Activated CD4-positive, alpha-beta T cell treated with anti-CD3 and anti-CD28 coated beads, Interleukin-2, amount 50 U/mL, for 48 hours (primary cell): ENCODE data around the gene SSX5.
"Not testable (repeated sequence)": the region's sequence is repeated elsewhere in the genome, so short reads cannot be mapped to it uniquely, and the experiment has no call there.

Experiments used
- DNase-seq, 2 experiments: peaks; one replicate each; pipeline ENCODE4 v3.0.0-alpha.2; 2020

Gene SSX5

GRCh38 chrX:48196745-48197201 is at the start of gene SSX5:
TSS of gene SSX5 (minus strand) at chrX:48196795. CDS start at chrX:48195358, 1,437 bp downstream.
- no peak for DNase-seq

- not testable (repeated sequence) for DNase-seq
Observed at GRCh38 chrX:48224196-48224595, 27.6 kb upstream of the SSX5 start.

GRCh38 chrX:48214341-48214740 is 17.7 kb upstream of the SSX5 start:
- not testable (repeated sequence) for DNase-seq

GRCh38 chrX:48190024-48190423 is 6.6 kb downstream of the SSX5 start:
- not testable (repeated sequence) for DNase-seq

GRCh38 chrX:48181882-48182281 is 14.7 kb downstream of the SSX5 start:
- not testable (repeated sequence) for DNase-seq

- no peak for DNase-seq
Observed at GRCh38 chrX:48180811-48181210, 15.8 kb downstream of the SSX5 start.

- DNase-seq: no peak
Observed at GRCh38 chrX:48179691-48180090, 16.9 kb downstream of the SSX5 start.

- not testable (repeated sequence) for DNase-seq
Observed at GRCh38 chrX:48166322-48166721, 30.3 kb downstream of the SSX5 start.

- no peak for DNase-seq
Observed at GRCh38 chrX:48165241-48165640, 31.4 kb downstream of the SSX5 start.

GRCh38 chrX:48156014-48156413 is 40.6 kb downstream of the SSX5 start:
- no peak for DNase-seq

- DNase-seq: no peak
Observed at GRCh38 chrX:48154796-48155195, 41.8 kb downstream of the SSX5 start.

GRCh38 chrX:48153769-48154168 is 42.8 kb downstream of the SSX5 start:
- no peak for DNase-seq

- peak; percentile 21 to 43 for DNase-seq
Observed at GRCh38 chrX:48142697-48143096, 53.9 kb downstream of the SSX5 start.

- DNase-seq: not testable (repeated sequence)
Observed at GRCh38 chrX:48141810-48142508, 54.6 kb downstream of the SSX5 start.

- DNase-seq: not testable (repeated sequence)
Observed at GRCh38 chrX:48139076-48139475, 57.5 kb downstream of the SSX5 start.
